ENCODE results near the gene NSUN4. TPM values are rescaled to one million over a fixed set of nuclear protein-coding genes. Genes with fewer than 3 reads are reported as not detected.
A peak's percentile ranks its signal among the peaks of the same experiment; 100 is the strongest.

Gene NSUN4
- total RNA-seq (2014; rRNA removed; shearing (Covaris generic)): 10.4 and 11.8 TPM in 2 replicates

- peak; percentile 91 for DNase-seq
- Histone ChIP-seq H3K27me3 (ENCODE audit: control insufficient read depth, insufficient read depth, low read length) (no peaks in the 10 kb centered on the region), H3K4me3 (ENCODE audit: insufficient read depth, low read depth, low read length) (peak within 1 kb of the TSS; percentile 64), H3K36me3 (replicated peaks; ENCODE audit: control insufficient read depth, insufficient read depth, low read length) (peaks cover 14% of the 10 kb centered on the region)
Observed at GRCh38 chr1:46340404-46341221, at the start of gene NSUN4. Gene NSUN4 (plus strand): TSS chr1:46340807. CDS start chr1:46340827, 20 bp downstream.

- H3K4me3 ChIP-seq (ENCODE audit: insufficient read depth, low read depth, low read length): no peak overlapping the region
- peaks cover 18% of the 10 kb centered on the region for H3K36me3 ChIP-seq (replicated peaks; ENCODE audit: control insufficient read depth, insufficient read depth, low read length)
- DNase-seq: no peak
- no peaks in the 10 kb centered on the region for H3K27me3 ChIP-seq (ENCODE audit: control insufficient read depth, insufficient read depth, low read length)
Observed at GRCh38 chr1:46295306-46295705, 45.3 kb upstream of the NSUN4 start.

GRCh38 chr1:46298387-46298786 is 42.2 kb upstream of the NSUN4 start:
- Histone ChIP-seq H3K4me3 (ENCODE audit: insufficient read depth, low read depth, low read length) (no peak overlapping the region), H3K36me3 (replicated peaks; ENCODE audit: control insufficient read depth, insufficient read depth, low read length) (peaks cover 18% of the 10 kb centered on the region), H3K27me3 (ENCODE audit: control insufficient read depth, insufficient read depth, low read length) (no peaks in the 10 kb centered on the region)
- no peak for DNase-seq

- peaks cover 12% of the 10 kb centered on the region for H3K36me3 ChIP-seq (replicated peaks; ENCODE audit: control insufficient read depth, insufficient read depth, low read length)
- DNase-seq: no peak
- H3K27me3 ChIP-seq (ENCODE audit: control insufficient read depth, insufficient read depth, low read length): no peaks in the 10 kb centered on the region
- H3K4me3 ChIP-seq (ENCODE audit: insufficient read depth, low read depth, low read length): peak overlapping the region; percentile 98
Observed at GRCh38 chr1:46300673-46301405, 39.8 kb upstream of the NSUN4 start.

GRCh38 chr1:46301406-46301807 is 39.2 kb upstream of the NSUN4 start:
- Histone ChIP-seq H3K4me3 (ENCODE audit: insufficient read depth, low read depth, low read length) (peak overlapping the region; percentile 98), H3K27me3 (ENCODE audit: control insufficient read depth, insufficient read depth, low read length) (no peaks in the 10 kb centered on the region), H3K36me3 (replicated peaks; ENCODE audit: control insufficient read depth, insufficient read depth, low read length) (peaks cover 11% of the 10 kb centered on the region)
- DNase-seq: peak; percentile 77

GRCh38 chr1:46301808-46302640 is 38.6 kb upstream of the NSUN4 start:
- H3K36me3 ChIP-seq (replicated peaks; ENCODE audit: control insufficient read depth, insufficient read depth, low read length): peaks cover 6% of the 10 kb centered on the region
- peak overlapping the region; percentile 98 for H3K4me3 ChIP-seq (ENCODE audit: insufficient read depth, low read depth, low read length)
- no peaks in the 10 kb centered on the region for H3K27me3 ChIP-seq (ENCODE audit: control insufficient read depth, insufficient read depth, low read length)
- peak; percentile 88 for DNase-seq

- peaks cover 1% of the 10 kb centered on the region for H3K36me3 ChIP-seq (replicated peaks; ENCODE audit: control insufficient read depth, insufficient read depth, low read length)
- H3K27me3 ChIP-seq (ENCODE audit: control insufficient read depth, insufficient read depth, low read length): no peaks in the 10 kb centered on the region
- peak overlapping the region; percentile 98 for H3K4me3 ChIP-seq (ENCODE audit: insufficient read depth, low read depth, low read length)
- DNase-seq: no peak
Observed at GRCh38 chr1:46302641-46303037, 38.0 kb upstream of the NSUN4 start.

GRCh38 chr1:46303038-46303871 is 37.4 kb upstream of the NSUN4 start, which contains the start of the genes LRRC41 and UQCRH:
Gene LRRC41 (minus strand): TSS chr1:46303616. CDS start chr1:46303322, 294 bp downstream.
Gene UQCRH (plus strand): TSS chr1:46303698. CDS start chr1:46303767, 69 bp downstream.
- DNase-seq: peak; percentile 94
- H3K36me3 ChIP-seq (replicated peaks; ENCODE audit: control insufficient read depth, insufficient read depth, low read length): no peaks in the 10 kb centered on the region; the same call in 1 of the 2 replicates
- no peaks in the 10 kb centered on the region for H3K27me3 ChIP-seq (ENCODE audit: control insufficient read depth, insufficient read depth, low read length)
- peak within 1 kb of the TSS; percentile 98 for H3K4me3 ChIP-seq (ENCODE audit: insufficient read depth, low read depth, low read length)

GRCh38 chr1:46303872-46304326 is 36.7 kb upstream of the NSUN4 start:
- no peak for DNase-seq
- peak overlapping the region; percentile 98 for H3K4me3 ChIP-seq (ENCODE audit: insufficient read depth, low read depth, low read length)
- H3K36me3 ChIP-seq (replicated peaks; ENCODE audit: control insufficient read depth, insufficient read depth, low read length): no peaks in the 10 kb centered on the region; the same call in 1 of the 2 replicates
- no peaks in the 10 kb centered on the region for H3K27me3 ChIP-seq (ENCODE audit: control insufficient read depth, insufficient read depth, low read length)

- Histone ChIP-seq H3K4me3 (ENCODE audit: insufficient read depth, low read depth, low read length) (no peak overlapping the region), H3K36me3 (replicated peaks; ENCODE audit: control insufficient read depth, insufficient read depth, low read length) (peaks cover 14% of the 10 kb centered on the region), H3K27me3 (ENCODE audit: control insufficient read depth, insufficient read depth, low read length) (no peaks in the 10 kb centered on the region)
- DNase-seq: no peak
Observed at GRCh38 chr1:46306159-46306530, 34.5 kb upstream of the NSUN4 start.

- Histone ChIP-seq H3K27me3 (ENCODE audit: control insufficient read depth, insufficient read depth, low read length) (no peaks in the 10 kb centered on the region), H3K36me3 (replicated peaks; ENCODE audit: control insufficient read depth, insufficient read depth, low read length) (peaks cover 26% of the 10 kb centered on the region), H3K4me3 (ENCODE audit: insufficient read depth, low read depth, low read length) (no peak overlapping the region)
- DNase-seq: no peak
Observed at GRCh38 chr1:46309401-46310159, 31.0 kb upstream of the NSUN4 start.

GRCh38 chr1:46310321-46310720 is 30.3 kb upstream of the NSUN4 start:
- H3K27me3 ChIP-seq (ENCODE audit: control insufficient read depth, insufficient read depth, low read length): no peaks in the 10 kb centered on the region
- DNase-seq: no peak
- no peak overlapping the region for H3K4me3 ChIP-seq (ENCODE audit: insufficient read depth, low read depth, low read length)
- peaks cover 28% of the 10 kb centered on the region for H3K36me3 ChIP-seq (replicated peaks; ENCODE audit: control insufficient read depth, insufficient read depth, low read length)
